DMS 273 (cell line): Measurements from ENCODE around the gene TNRC18.
"Not testable (repeated sequence)": the region's sequence is repeated elsewhere in the genome, so short reads cannot be mapped to it uniquely, and the experiment has no call there.

ENCODE experiments used
- DNase-seq: peaks from one replicate; lab custom pipeline; 2025; ENCODE audit not compliant: unreplicated experiment; lab: John Stamatoyannopoulos, UW

Gene TNRC18

GRCh38 chr7:5323800-5324781 is 99.5 kb downstream of the TNRC18 start:
- DNase-seq, result not testable (repeated sequence)

- DNase-seq, result no peak
Observed at GRCh38 chr7:5322621-5323410, 100.8 kb downstream of the TNRC18 start.

GRCh38 chr7:5320802-5321396 is 102.7 kb downstream of the TNRC18 start:
- DNase-seq, result no peak

- no peak for DNase-seq
Observed at GRCh38 chr7:5320391-5320790, 103.2 kb downstream of the TNRC18 start.

GRCh38 chr7:5318613-5319012 is 105.0 kb downstream of the TNRC18 start:
- DNase-seq, result not testable (repeated sequence)

GRCh38 chr7:5315761-5316160 is 107.9 kb downstream of the TNRC18 start:
- DNase-seq, result no peak

GRCh38 chr7:5314864-5315263 is 108.8 kb downstream of the TNRC18 start:
- no peak for DNase-seq

- DNase-seq, result not testable (repeated sequence)
Observed at GRCh38 chr7:5313076-5313885, 110.4 kb downstream of the TNRC18 start.

GRCh38 chr7:5312276-5313070 is 111.2 kb downstream of the TNRC18 start:
- not testable (repeated sequence) for DNase-seq

- DNase-seq, result no peak
Observed at GRCh38 chr7:5310822-5311405, 112.7 kb downstream of the TNRC18 start.

- no peak for DNase-seq
Observed at GRCh38 chr7:5309146-5309545, 114.5 kb downstream of the TNRC18 start.

- DNase-seq, result not testable (repeated sequence)
Observed at GRCh38 chr7:5307221-5308142, 116.2 kb downstream of the TNRC18 start.

GRCh38 chr7:5305050-5305449 is 118.6 kb downstream of the TNRC18 start:
- not testable (repeated sequence) for DNase-seq

- peak; percentile 29 for DNase-seq
Observed at GRCh38 chr7:5303591-5304505, 119.8 kb downstream of the TNRC18 start.

- no peak for DNase-seq
Observed at GRCh38 chr7:5303061-5303460, 120.6 kb downstream of the TNRC18 start.

GRCh38 chr7:5302577-5302976 is 121.1 kb downstream of the TNRC18 start:
- DNase-seq, result no peak

- no peak for DNase-seq
Observed at GRCh38 chr7:5300366-5300765, 123.3 kb downstream of the TNRC18 start.
